Left lobe of liver (tissue), 2 donors: ENCODE results near the gene SLX9. TPM values are rescaled to one million over a fixed set of nuclear protein-coding genes. Genes with fewer than 3 reads are reported as not detected.
"Not testable (repeated sequence)": the region's sequence is repeated elsewhere in the genome, so short reads cannot be mapped to it uniquely, and the experiment has no call there.

Experiments used
- ATAC-seq: fragments of 200-7000 bp; cut with Tn5 transposase; one replicate; pipeline ENCODE4 v1.9.1; 2020; ENCODE audit warnings: mild to moderate bottlenecking, moderate library complexity
- DNase-seq: peaks from one replicate; pipeline ENCODE4 v3.0.0-alpha.2; 2020; ENCODE audit warnings: low spot score
- total RNA-seq: library from RNA; stranded (reverse); gene quantifications from one replicate; pipeline ENCODE4 v1.2.1, GENCODE V29; 2021
- donor health status: DM: no; HTN: no; CAD: no; lungs with moderate emphysema.
- donor health status: DM: no; HTN: yes; CAD: no.

Gene SLX9
- total RNA-seq, 1 donor from 2014 or later, result 19.1 TPM

DNA sequence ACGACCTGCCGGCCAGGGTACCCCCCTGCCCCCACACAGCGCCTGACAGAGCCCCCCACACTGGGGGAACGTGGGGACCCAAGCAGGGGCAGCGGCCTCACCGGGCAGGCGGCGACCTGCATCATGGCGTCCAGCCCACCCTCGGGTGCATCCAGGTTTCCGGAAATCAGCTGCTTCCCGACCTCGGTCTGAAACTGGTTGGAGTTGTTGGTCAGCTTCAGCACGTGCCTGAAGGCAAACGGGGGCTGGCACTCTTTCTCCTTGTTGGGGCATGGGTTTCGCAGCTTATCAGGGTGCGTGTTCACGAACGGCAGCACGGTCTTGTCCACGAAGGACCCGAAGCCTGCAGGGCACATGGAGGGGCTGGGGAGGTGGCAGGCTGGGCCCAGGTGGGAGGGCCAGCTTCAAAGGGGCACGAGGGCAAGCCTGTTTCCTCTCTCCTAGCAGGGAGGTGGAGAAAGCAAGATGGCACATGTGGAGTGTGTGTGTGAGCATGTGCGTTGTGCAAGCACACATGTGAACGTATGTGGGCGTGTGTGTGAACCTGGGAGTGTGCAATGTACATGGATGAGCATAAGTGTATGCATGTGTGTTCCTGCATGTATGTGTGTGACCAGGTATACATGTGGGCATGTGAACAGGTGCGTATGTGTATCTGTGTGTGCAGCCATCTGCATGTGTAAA, 38.3 kb upstream of the SLX9 start:
- DNase-seq (no peak), ATAC-seq (no peak)

GRCh38 chr21:44902268-44903049, 37.4 kb upstream of the SLX9 start:
- ATAC-seq (no peak), DNase-seq (no peak)

- peak; percentile 19 for ATAC-seq
- DNase-seq, result no peak
Measured at GRCh38 chr21:44903050-44903685, 36.7 kb upstream of the SLX9 start.

GRCh38 chr21:44903689-44904088, 36.1 kb upstream of the SLX9 start:
- ATAC-seq, result no peak
- no peak for DNase-seq

DNA sequence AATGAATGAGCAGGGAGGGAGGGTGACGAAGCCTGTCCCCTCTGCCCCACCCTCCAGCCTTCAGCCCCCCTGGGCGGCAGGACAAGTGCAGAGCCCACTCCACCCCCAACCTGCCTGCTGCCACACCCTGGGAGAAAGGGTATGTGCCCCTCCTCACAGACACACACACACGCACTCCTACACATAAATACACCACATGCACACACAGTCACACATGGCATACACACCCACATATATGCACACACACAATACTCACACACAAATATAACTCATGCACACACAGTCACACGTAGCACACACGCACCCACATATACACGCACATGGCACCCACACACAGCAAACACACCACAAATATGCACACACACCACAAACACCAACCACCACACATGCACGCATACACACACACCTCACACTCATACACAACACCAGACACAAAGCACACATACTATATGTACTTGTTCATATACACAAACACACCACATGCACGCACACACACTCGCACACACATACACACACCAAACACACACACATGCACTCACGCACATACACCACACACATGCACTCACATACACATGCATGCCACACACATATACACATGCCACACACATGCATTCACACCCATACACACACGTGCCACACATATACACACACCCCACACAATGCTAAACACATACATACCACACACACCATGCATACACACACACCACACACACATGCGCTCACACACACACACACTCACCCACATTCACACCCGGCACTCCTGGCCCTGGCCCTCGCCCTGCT, 35.5 kb upstream of the SLX9 start:
- DNase-seq, result no peak
- ATAC-seq, result no peak

DNA sequence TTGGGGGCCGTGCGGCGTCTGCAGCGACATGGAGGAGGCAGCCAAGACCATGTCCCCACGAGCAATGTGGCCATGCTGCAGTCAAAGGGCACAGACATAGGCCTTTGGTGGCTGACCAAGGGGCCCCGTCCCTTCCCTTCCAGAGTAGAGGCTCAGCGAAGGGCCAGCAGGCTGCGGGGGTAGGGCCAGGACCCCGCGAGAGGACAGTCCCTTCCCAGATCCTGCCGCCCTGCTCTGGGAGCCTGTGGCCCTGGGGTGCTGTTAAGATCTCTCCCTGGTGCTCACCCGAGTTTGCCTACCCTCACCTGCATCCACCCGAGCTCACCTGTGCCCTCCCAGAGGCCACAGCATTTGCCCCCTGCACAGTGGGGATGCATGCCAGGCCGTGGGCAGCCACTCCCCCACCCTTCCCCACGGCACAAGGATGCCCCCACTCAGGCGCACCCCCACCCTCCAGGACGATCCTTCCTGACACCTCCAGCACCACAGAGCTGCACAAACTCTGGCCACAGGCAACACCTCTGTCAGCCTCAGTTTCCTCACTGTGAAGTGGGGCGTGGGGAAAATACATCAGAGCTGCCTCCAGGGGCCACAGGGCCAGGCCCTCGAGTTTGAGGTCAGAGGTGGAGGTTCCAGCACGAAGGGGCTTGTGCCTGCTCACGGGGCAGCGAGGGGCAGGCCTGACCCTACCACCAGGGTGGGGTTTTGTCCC, 34.7 kb upstream of the SLX9 start:
- ATAC-seq, result no peak
- no peak for DNase-seq

GRCh38 chr21:44905728-44906090, 34.1 kb upstream of the SLX9 start:
- ATAC-seq (no peak), DNase-seq (no peak)

DNA sequence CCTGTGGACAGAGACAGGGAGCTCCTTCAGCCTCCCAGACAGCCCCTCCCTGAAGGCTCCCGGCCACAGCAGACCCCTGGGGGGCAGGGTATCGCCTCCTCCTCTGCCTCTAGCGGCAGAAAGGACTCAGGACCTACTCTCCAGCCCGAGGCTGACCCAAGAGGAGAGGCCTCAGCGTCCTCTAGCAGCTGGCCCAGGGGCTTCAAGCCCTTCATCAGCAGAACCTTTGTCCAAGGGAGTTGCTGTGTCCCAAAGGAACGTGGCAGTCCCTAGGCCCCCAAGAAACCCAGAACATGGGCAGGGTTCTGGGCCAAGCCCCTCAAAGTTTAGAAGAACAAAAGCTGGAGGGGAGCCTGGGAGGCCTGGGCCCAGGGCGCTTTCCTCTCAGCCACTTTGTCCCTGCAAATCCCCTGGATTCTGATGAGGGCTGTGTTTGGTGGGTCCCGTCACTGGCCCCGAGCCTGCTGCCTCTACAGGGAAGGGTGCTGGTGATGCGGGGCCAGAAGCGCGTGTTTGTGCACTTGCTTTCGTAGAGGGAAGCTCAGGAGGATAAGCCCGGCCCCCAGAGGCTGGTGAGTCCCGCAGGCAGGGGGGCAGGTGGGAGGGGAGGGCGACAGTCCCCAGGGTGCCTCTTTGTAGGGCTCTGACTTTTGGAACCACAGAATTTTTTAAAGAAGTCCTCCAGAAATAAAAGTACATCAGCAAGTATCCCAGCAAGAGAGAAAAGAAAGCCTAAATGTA, 32.4 kb upstream of the SLX9 start:
- DNase-seq (no peak), ATAC-seq (no peak)

GRCh38 chr21:44907966-44908895, 31.6 kb upstream of the SLX9 start:
- DNase-seq (no peak), ATAC-seq (no peak)

- no peak for ATAC-seq
Measured at GRCh38 chr21:44908908-44909307, 30.9 kb upstream of the SLX9 start.

DNA sequence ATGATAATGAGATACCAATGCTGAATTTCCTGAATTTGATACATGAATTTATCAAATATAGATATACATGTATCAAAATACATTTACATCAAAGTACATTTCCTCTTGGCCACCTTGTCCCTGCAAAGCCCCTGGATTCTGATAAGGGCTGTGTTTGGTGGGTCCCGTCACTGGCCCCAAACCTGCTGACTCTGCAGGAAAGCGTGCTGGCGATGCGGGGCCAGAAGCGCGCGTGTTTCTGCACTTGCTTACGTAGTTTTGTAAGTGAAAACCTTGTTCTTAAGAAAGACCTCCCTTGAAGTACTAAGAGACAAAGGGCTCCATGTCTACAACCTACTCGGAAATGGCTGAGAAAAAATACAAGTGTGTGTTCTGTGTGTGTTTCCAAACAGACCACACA, 30.1 kb upstream of the SLX9 start:
- DNase-seq (no peak), ATAC-seq (no peak)

More at GRCh38 chr21:44908908-44909307, 30.9 kb upstream of the SLX9 start:
- DNase-seq, result no peak

- ATAC-seq (no peak), DNase-seq (no peak)
Measured at GRCh38 chr21:44910229-44911067, 29.4 kb upstream of the SLX9 start.

DNA sequence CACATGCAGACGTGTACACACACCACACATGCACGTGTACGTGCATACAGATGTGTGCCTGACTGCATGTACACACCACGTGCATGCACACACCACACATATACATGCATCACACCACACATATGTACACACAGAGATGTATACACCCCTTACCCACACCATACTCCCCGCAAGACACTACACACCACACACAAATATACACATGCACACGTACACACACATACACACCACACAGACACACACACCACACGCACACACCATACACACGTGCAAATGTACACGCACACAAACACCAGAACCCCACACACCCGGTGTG, 28.8 kb upstream of the SLX9 start:
- ATAC-seq (no peak), DNase-seq (no peak)

GRCh38 chr21:44911384-44912157, 28.3 kb upstream of the SLX9 start:
- ATAC-seq (peak; percentile 70), DNase-seq (peak; percentile 96)

GRCh38 chr21:44912158-44912473, 27.7 kb upstream of the SLX9 start:
- DNase-seq (peak; percentile 91), ATAC-seq (peak; percentile 71)

- ATAC-seq, result peak; percentile 6
- not testable (repeated sequence) for DNase-seq
Measured at GRCh38 chr21:44912506-44913412, 27.1 kb upstream of the SLX9 start.
